Hematopoietic multipotent progenitor cell treated with erythropoietin and hydrocortisone succinate and interleukin-3 and kit ligand, for 8 days (in vitro differentiated cells): ENCODE data around the gene SYNGR1.
"Not testable (repeated sequence)": the region's sequence is repeated elsewhere in the genome, so short reads cannot be mapped to it uniquely, and the experiment has no call there.

Source experiments
- DNase-seq: peaks from one replicate; pipeline ENCODE4 v3.0.0-alpha.2; 2015

The SYNGR1 gene

GRCh38 chr22:39317084-39317774, 32.6 kb upstream of the SYNGR1 start:
- DNase-seq = peak; percentile 80

DNA sequence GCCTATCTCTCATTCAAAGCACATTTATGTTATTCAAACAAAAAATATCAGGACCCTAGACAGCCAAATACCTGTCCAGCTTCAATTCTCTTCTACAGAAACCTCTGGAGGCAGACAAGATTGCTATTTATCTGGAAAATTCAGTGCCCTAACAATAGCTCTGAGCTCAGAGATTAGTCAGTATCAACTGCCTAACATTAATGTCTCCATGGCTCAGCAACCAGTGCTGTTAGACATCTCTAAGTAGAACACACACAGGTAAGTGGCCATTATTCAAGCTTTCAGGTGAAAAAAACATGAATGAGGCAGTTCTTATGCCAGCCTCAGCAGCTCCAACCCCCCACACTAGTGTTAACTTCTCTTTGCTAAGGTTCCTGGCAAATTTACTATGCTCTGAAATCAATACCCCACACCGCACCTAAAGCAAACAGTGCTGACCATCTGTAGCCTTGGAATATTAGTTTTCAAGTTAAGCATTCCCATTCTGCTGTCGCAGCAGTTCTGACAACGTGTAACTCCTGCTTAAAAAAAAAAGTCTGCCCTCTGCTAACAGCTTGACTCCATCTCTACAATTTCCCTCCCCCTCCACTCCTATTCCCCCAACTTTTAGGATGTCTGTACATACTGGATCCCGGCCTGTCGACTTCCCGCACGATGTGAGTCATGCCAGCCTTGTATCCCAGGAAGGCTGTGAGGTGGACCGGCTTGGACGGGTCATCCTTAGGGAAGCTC, 31.9 kb upstream of the SYNGR1 start:
- peak; percentile 13 for DNase-seq

DNA sequence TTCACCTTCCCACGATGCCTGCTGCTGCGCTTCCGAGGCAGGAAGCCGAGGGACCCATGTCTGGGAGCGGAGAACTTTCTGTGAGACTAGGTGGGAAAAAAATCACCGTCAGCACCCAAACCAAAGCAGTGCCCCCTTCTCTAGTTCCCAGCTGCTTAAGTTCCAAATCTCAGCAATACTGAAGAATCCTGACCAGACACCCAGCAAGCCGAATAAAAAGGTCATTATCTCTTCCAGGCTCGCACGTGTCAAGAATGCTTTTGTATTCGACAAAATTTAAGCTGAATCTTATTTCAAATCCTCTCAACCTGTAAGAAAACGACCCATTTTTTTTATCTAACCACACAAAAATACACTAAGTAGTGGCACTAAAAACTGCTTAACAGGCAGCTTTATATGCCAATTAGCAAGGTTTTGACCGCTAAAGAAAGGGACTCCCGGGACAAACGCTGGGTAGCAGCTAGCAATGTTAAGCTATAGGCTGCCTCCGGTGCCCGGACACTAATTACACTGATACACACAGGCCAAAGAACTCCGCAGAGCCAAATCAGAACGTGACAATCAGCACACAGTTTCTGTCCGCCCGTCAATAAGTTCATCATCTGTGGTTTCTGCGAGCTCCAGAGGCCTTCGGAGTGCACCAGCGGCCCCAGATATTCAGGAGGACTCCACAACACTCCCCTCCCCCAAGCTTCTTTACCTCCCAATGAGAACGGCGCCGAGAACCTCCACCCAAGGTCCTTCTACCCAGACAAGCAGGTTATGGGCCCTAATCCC, 31.1 kb upstream of the SYNGR1 start:
- DNase-seq = no peak

DNA sequence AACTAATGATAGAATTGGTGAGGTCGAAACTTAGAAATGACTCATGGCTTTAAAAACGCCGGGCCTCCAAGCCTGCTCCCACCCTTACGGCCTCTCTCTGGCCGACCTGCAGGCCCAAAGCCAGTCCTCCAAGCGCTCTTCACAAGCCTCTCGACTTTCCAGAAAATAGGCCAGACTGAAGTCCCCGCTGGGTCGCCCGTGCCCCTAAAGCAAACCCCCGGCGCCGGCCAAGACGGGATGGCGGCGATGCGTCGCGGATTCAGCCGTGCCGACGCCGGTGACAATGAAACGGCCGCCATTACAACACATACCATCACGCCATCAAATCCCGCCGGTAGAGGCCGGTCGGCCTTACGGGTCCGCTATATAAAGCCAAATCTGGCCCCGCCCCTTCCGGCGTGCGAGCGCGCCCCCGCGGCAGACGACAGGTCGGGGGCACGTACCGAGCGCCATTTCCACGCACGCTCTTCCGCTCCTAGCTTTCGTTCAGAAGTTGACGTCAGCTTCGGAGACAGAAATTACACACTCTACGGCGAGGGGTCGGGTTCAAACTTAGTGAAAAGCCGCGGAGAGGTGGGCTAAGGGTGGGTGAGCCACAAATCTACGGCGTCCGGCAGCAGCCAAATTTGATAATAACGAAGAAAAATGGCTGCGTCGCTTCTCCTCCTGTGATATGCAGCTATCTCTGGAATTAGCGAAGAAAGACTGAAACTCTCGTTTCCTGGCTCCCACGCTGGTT, 30.3 kb upstream of the SYNGR1 start, which contains the start of gene RPL3:
RPL3 (minus strand) TSS at position 340 of the 739 bp plus-strand sequence; CDS start at position 314, 26 bp downstream.
- peak; percentile 99 for DNase-seq

DNA sequence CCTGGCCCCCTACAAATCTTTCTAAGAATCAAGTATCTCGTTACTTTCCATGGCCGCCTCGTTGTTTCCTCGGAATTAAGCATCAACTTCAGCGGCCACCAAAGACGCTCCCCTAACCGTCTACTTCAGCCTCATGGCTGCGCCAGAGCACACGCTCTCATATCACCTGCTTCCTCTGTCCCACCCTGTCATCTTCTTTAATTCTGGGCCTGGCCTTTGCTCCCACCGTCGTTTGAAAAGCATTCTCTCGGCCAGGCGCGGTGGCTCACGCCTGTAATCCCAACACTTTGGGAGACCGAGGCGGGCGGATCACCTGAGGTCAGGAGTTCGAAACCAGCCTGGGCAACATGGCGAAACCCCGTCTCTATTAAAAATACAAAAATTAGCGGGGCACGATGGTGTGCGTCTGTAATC, 29.2 kb upstream of the SYNGR1 start:
- DNase-seq = peak; percentile 17

DNA sequence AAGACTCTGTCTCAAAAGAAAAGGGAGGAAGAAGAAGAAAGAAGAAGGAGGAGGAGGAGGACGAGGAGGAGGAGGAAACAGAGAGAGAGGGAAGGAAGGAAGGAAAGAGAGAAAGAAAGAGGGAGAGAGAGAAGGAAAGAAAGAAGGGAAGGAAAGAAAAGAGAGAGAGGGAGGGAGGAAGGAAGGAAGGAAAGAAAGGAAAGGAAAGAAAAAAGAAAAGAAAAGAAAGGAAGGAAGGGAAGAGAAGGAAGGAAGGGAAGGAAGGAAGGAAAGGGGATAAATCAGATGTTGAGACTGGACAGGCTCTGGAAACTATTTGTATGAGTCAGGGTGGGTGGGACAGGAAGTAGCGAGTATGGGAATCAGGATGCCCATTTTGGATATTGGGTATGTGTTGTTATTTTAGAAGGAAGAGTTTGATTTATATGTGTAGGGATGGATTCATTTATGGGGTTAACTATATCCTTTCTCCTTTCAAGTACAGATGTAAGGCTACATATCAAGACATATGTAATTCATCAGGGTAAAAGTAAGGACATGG, 24.3 kb upstream of the SYNGR1 start:
- no peak for DNase-seq

- DNase-seq = no peak
Observed at GRCh38 chr22:39327995-39328754, 21.6 kb upstream of the SYNGR1 start.

DNA sequence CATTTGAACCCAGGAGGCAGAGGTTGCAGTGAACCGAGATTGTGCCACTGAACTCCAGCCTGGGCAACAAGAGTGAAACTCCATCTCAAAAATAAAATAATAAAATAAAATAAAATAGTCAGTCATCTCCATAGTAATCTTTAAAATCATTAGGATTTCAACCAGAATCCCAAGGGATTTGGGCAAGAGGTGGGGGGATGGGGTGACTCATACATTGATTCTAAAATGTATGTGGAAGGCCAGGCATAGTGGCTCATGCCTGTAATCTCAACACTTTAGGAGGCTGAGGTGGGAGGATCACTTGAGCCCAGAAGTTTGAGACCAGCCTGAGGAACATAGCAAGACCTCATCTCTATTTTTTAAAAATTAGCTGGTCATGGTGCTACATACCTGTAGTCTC, 19.2 kb upstream of the SYNGR1 start:
- not testable (repeated sequence) for DNase-seq

GRCh38 chr22:39332441-39333064, 17.2 kb upstream of the SYNGR1 start:
- peak; percentile 35 for DNase-seq

DNA sequence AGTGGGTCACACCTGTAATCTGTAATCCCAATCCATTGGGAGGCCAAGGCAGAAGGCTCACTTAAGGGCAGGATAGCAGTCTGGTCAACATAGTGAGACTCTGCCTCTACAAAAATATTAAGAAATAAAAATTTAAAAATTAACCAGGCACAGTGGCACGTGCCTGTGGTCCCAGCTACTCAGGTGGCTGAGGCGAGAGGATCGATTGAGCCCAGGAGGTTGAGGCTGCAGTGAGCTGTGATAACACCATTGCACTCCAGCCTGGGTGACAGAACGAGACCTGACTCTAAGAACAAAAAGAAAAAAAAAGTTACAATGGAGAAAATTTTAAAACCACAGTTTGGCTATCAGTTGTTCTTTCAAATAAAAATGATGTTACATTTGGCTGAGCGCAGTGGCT, 13.4 kb upstream of the SYNGR1 start:
- no peak for DNase-seq

GRCh38 chr22:39339775-39340174, 10.0 kb upstream of the SYNGR1 start:
- DNase-seq = not testable (repeated sequence)

DNA sequence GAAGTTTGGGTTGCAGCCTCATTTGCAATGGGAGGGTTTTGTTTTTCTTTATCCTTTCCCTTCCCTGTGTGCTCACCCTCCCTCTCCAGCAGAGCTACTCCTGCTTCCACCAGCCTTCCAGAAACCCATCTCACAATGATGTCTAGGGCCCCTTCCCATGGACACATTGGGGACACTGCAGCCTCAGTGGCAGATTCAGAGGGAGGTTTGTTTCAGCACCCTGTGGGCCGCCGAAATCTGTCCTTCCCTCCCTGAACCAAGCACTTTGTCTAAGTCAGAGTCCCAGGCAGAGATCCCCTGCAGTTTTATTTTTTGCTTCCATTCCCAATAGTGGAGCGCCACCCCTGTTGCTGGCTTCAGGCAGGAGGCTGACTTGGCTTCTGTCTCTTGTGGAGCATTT, 8.6 kb upstream of the SYNGR1 start:
- no peak for DNase-seq

GRCh38 chr22:39343259-39344045, 6.3 kb upstream of the SYNGR1 start:
- DNase-seq = peak; percentile 87

DNA sequence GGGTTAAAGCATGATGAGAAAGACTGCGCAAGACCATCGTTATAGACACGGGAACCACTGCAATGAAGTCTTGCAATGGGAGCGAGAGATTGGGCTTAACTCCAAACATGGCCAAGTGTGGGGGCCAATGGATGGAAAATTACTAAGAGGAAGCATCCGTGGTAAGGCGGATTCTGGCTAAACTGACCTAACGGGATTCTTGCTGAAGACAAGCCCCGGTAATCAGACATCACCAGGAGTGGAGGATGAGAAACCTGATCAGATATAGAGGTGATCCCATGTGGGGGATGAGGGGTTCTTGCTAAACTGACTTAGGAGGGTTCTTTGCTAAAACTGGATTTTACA, 5.8 kb upstream of the SYNGR1 start:
- no peak for DNase-seq

DNA sequence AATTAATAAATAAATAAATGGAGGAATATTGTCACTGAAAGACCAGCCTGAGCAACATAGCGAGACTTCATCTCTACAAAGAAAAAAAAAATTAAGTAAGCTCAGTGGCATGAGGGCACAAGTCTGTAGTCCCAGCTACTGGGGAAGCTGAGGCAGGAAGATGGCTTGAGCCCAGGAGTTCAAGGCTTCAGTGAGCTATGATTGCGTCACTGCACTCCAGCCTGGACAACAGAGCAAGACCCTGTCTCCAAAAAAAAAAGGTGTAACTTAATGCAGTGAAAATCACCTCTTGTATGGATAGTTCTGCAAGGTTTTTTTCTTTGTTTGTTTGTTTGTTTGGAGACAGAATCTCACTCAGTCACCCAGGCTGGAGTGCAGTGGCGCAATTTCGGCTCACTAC, 4.6 kb upstream of the SYNGR1 start:
- no peak for DNase-seq

DNA sequence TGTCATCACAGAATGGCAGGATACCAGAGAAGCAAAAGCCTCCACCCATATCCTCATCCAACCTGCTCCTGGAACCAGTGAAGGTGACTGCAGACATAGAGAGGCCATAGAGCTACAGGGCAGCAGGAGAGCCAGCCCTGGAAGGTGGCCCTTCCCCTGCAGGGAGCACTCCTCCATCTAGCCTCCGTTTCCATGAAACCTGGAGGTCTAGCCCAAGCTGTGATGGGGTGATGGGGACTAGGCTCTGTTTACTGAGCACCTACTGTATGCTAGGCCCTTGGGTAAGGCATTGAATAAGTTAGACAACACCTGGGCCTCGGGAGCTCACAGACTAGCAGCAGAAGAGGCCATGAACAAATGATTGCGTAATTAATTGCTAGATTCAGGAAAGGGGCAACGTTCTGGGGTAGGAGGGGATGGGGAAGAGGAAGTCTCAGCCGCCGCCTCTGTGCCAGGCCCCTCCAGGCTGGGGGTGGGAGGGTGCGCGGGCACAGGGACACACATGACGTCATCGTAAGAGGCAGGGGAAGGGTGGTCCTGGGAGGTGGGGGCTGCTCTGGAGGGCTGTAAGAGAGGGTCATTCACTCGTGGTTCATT, 784 bp upstream of the SYNGR1 start:
- DNase-seq = peak; percentile 49

- DNase-seq = peak; percentile 52
Observed at GRCh38 chr22:39349506-39349966, 255 bp upstream of the SYNGR1 start.

GRCh38 chr22:39350757-39351688, 1.2 kb downstream of the SYNGR1 start:
- DNase-seq = peak; percentile 38

DNA sequence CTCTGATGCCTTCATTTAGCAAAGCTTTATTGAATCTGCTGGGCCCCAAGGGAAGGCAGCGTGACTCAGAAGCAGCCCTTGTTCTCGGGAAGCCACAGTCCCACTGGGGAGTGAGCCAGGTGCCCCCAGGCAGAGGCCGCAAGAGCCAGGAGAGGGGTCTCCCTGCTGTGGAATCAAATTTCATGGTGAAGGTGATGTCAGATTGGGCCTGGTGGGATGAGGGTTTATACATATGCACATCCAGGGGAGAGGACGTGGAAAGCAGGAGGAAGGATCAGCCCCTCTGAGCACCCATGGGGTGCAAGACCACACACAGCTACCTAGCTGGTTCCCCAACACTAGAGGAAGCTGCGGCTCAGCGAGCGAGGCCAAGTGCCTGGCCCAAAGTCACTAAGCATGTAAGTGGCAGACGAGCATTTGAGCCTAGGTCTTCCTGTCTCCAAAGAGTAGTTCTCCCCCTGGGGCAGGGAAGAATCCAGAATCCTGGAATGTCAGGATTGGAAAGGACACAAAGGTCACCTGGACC, 2.0 kb downstream of the SYNGR1 start:
- peak; percentile 30 for DNase-seq
